ENCODE measurements around the gene VDR. TPM values are rescaled to one million over a fixed set of nuclear protein-coding genes. Genes with fewer than 3 reads are reported as not detected.

Gene VDR
- total RNA-seq, 1 donor from 2014 or later: 4.6 TPM

GRCh38 chr12:47878293-47878917, 26.4 kb downstream of the VDR start:
- DNase-seq (ENCODE audit: low spot score): no peak
- TF ChIP-seq CTCF (IDR thresholded peaks at IDR 0.05): no peak

GRCh38 chr12:47877081-47877480, 27.7 kb downstream of the VDR start:
- peaks cover 6% of the 10 kb centered on the region for H3K4me1 Mint-ChIP-seq (ENCODE audit: low read depth)
- H3K27ac Mint-ChIP-seq (ENCODE audit: unreplicated experiment): no peak overlapping the region
- no peak for DNase-seq (ENCODE audit: low spot score)
- no peak overlapping the region for H3K4me3 Mint-ChIP-seq (ENCODE audit: unreplicated experiment)
- peaks cover 6% of the 10 kb centered on the region for H3K36me3 Mint-ChIP-seq (ENCODE audit: low read depth)
- no peak for TF ChIP-seq CTCF (IDR thresholded peaks at IDR 0.05)
- no peaks in the 10 kb centered on the region for H3K9me3 Mint-ChIP-seq (ENCODE audit: low read depth)
- H3K27me3 Mint-ChIP-seq (ENCODE audit: low read depth): no peaks in the 10 kb centered on the region

More at GRCh38 chr12:47878293-47878917, 26.4 kb downstream of the VDR start:
- no peak overlapping the region for H3K27ac Mint-ChIP-seq (ENCODE audit: unreplicated experiment)
- H3K4me3 Mint-ChIP-seq (ENCODE audit: unreplicated experiment): no peak overlapping the region
- H3K36me3 Mint-ChIP-seq (ENCODE audit: low read depth): peaks cover 6% of the 10 kb centered on the region
- no peaks in the 10 kb centered on the region for H3K9me3 Mint-ChIP-seq (ENCODE audit: low read depth)
- H3K27me3 Mint-ChIP-seq (ENCODE audit: low read depth): no peaks in the 10 kb centered on the region
- H3K4me1 Mint-ChIP-seq (ENCODE audit: low read depth): peaks cover 16% of the 10 kb centered on the region

GRCh38 chr12:47876440-47876960, 28.3 kb downstream of the VDR start:
- TF ChIP-seq CTCF (IDR thresholded peaks at IDR 0.05): no peak
- Mint-ChIP-seq H3K36me3 (ENCODE audit: low read depth) (peaks cover 6% of the 10 kb centered on the region), H3K27ac (ENCODE audit: unreplicated experiment) (no peak overlapping the region), H3K9me3 (ENCODE audit: low read depth) (no peaks in the 10 kb centered on the region), H3K27me3 (ENCODE audit: low read depth) (no peaks in the 10 kb centered on the region), H3K4me1 (ENCODE audit: low read depth) (no peaks in the 10 kb centered on the region), H3K4me3 (ENCODE audit: unreplicated experiment) (no peak overlapping the region)
- DNase-seq (ENCODE audit: low spot score): no peak

GRCh38 chr12:47875746-47876439, 28.9 kb downstream of the VDR start:
- Mint-ChIP-seq H3K4me1 (ENCODE audit: low read depth) (peaks cover under 1% of the 10 kb centered on the region), H3K4me3 (ENCODE audit: unreplicated experiment) (no peak overlapping the region), H3K27me3 (ENCODE audit: low read depth) (no peaks in the 10 kb centered on the region), H3K9me3 (ENCODE audit: low read depth) (no peaks in the 10 kb centered on the region), H3K27ac (ENCODE audit: unreplicated experiment) (no peak overlapping the region), H3K36me3 (ENCODE audit: low read depth) (peaks cover 6% of the 10 kb centered on the region)
- DNase-seq (ENCODE audit: low spot score): no peak
- no peak for TF ChIP-seq CTCF (IDR thresholded peaks at IDR 0.05)

GRCh38 chr12:47874316-47874715, 30.5 kb downstream of the VDR start:
- no peak for DNase-seq (ENCODE audit: low spot score)
- H3K27me3 Mint-ChIP-seq (ENCODE audit: low read depth): no peaks in the 10 kb centered on the region
- TF ChIP-seq CTCF (IDR thresholded peaks at IDR 0.05): no peak
- H3K4me1 Mint-ChIP-seq (ENCODE audit: low read depth): peaks cover 12% of the 10 kb centered on the region
- H3K4me3 Mint-ChIP-seq (ENCODE audit: unreplicated experiment): no peak overlapping the region
- no peak overlapping the region for H3K27ac Mint-ChIP-seq (ENCODE audit: unreplicated experiment)
- peaks cover 6% of the 10 kb centered on the region for H3K36me3 Mint-ChIP-seq (ENCODE audit: low read depth)
- no peaks in the 10 kb centered on the region for H3K9me3 Mint-ChIP-seq (ENCODE audit: low read depth)
